PFSK-1 (cell line): Measurements from ENCODE around the gene TSNAXIP1.

ENCODE experiments used
- FOXP2 ChIP-seq: optimal IDR thresholded peaks from 2 replicates; pipeline ENCODE3; 2011; ENCODE audit warnings: borderline replicate concordance, control low read depth, inconsistent platforms; ENCODE audit not compliant: insufficient read depth; ENCODE audit errors: extremely low read length, extremely low read depth
- POLR2AphosphoS5 ChIP-seq: IDR thresholded peaks from 2 replicates; pipeline ENCODE4 v1.6.1; 2012; ENCODE audit warnings: low read depth, mild to moderate bottlenecking, control low read depth, low read length, moderate library complexity
- SIN3A ChIP-seq: IDR thresholded peaks from 2 replicates; pipeline ENCODE4 v1.6.1; 2012; ENCODE audit warnings: mild to moderate bottlenecking, low read length, moderate library complexity, borderline replicate concordance; ENCODE audit not compliant: insufficient read depth
- TAF1 ChIP-seq: IDR thresholded peaks from 2 replicates; pipeline ENCODE4 v1.6.1; 2012; ENCODE audit warnings: low read length, control low read depth, borderline replicate concordance; ENCODE audit not compliant: insufficient read depth
- TF ChIP-seq, protein P1 (sequence below), 2 experiments: IDR thresholded peaks; 2 replicates each; pipeline versions ENCODE4 v1.6.1 to v1.8.0; 2011 to 2012; ENCODE audit warnings: low read depth in 2 of 2, low read length in 2 of 2, control low read depth in 1 of 2, inconsistent platforms in 1 of 2, mild to moderate bottlenecking in 1 of 2, moderate library complexity in 1 of 2; ENCODE audit not compliant: insufficient read depth in 1 of 2

The TSNAXIP1 gene

GRCh38 chr16:67841198-67841815, 34.6 kb downstream of the TSNAXIP1 start:
- no peak for TF ChIP-seq SIN3A
- TF ChIP-seq POLR2AphosphoS5: no peak
- TF ChIP-seq TAF1: no peak
- TF ChIP-seq, protein P1, sequence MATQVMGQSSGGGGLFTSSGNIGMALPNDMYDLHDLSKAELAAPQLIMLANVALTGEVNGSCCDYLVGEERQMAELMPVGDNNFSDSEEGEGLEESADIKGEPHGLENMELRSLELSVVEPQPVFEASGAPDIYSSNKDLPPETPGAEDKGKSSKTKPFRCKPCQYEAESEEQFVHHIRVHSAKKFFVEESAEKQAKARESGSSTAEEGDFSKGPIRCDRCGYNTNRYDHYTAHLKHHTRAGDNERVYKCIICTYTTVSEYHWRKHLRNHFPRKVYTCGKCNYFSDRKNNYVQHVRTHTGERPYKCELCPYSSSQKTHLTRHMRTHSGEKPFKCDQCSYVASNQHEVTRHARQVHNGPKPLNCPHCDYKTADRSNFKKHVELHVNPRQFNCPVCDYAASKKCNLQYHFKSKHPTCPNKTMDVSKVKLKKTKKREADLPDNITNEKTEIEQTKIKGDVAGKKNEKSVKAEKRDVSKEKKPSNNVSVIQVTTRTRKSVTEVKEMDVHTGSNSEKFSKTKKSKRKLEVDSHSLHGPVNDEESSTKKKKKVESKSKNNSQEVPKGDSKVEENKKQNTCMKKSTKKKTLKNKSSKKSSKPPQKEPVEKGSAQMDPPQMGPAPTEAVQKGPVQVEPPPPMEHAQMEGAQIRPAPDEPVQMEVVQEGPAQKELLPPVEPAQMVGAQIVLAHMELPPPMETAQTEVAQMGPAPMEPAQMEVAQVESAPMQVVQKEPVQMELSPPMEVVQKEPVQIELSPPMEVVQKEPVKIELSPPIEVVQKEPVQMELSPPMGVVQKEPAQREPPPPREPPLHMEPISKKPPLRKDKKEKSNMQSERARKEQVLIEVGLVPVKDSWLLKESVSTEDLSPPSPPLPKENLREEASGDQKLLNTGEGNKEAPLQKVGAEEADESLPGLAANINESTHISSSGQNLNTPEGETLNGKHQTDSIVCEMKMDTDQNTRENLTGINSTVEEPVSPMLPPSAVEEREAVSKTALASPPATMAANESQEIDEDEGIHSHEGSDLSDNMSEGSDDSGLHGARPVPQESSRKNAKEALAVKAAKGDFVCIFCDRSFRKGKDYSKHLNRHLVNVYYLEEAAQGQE (IDR thresholded peaks at IDR 0.05; ENCODE audit: insufficient read depth in 1 of 2, low read depth in 2 of 2, low read length in 2 of 2): no peak
- no peak for TF ChIP-seq FOXP2

DNA sequence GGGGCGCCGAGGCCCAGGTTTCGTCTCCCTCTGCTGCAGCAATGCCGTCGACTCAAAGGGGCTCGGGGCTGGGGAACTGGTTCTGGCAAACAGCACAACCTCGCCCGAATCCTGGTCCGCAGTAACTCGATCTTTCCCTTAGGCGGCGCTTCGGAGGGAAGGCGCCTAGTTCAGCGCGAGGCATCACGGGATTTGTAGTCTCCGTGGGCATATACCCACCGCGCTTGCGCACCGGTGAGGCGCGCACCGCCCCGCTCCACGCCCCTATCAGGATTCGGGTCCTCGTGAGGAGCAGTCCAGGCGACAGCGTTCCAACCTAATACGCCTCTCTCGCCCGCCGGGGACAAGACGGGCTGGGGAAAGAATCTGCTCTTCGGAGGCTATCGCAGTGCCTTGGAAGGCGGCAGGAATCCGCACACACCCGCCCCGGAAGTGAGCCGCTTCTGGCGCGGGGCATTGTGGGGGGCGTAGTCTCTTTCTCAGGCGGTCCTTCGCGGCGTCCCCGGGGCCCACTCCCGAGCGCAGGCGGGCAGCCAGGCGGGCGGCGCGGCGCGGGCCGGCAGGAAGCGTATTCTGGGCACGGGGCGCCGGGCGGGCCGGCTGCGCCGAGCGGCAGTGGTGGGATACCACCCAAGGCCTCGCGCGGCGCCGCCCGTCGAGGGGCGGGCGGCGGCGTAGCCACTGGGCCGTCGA, 35.3 kb downstream of the TSNAXIP1 start, which contains the start of gene THAP11:
Gene THAP11 (plus strand): TSS at position 505 of the 693 bp plus-strand sequence. CDS start 235 bp downstream, outside the sequence.
- TF ChIP-seq SIN3A: no peak
- peak; percentile 28 for TF ChIP-seq FOXP2
- 0 out of 2 replicates have a peak, but pooled peaks have one; percentile 27 for TF ChIP-seq TAF1
- TF ChIP-seq, protein P1 (IDR thresholded peaks at IDR 0.05; ENCODE audit: insufficient read depth in 1 of 2, low read depth in 2 of 2, low read length in 2 of 2): no peak

DNA sequence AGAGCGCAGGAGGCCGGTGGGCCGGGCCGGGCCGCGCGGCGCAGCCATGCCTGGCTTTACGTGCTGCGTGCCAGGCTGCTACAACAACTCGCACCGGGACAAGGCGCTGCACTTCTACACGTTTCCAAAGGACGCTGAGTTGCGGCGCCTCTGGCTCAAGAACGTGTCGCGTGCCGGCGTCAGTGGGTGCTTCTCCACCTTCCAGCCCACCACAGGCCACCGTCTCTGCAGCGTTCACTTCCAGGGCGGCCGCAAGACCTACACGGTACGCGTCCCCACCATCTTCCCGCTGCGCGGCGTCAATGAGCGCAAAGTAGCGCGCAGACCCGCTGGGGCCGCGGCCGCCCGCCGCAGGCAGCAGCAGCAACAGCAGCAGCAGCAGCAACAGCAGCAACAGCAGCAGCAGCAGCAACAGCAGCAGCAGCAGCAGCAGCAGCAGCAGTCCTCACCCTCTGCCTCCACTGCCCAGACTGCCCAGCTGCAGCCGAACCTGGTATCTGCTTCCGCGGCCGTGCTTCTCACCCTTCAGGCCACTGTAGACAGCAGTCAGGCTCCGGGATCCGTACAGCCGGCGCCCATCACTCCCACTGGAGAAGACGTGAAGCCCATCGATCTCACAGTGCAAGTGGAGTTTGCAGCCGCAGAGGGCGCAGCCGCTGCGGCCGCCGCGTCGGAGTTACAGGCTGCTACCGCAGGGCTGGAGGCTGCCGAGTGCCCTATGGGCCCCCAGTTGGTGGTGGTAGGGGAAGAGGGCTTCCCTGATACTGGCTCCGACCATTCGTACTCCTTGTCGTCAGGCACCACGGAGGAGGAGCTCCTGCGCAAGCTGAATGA, 36.0 kb downstream of the TSNAXIP1 start:
- TF ChIP-seq FOXP2 (no peak), SIN3A (no peak), TAF1 (no peak), POLR2AphosphoS5 (no peak)

DNA sequence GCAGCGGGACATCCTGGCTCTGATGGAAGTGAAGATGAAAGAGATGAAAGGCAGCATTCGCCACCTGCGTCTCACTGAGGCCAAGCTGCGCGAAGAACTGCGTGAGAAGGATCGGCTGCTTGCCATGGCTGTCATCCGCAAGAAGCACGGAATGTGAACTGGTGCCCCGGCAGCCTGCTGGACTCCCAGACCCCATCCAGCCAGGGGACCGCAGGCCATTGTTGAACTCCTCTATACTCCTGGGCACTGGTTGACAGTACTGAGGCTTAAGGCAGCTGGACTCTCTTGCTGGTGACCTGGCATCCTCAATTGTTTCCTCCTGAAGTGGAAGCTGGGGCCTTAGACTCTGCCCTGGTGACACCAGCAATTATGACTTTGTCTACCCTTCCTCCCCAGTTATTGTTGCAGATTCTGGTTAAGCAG, 36.7 kb downstream of the TSNAXIP1 start:
- TF ChIP-seq SIN3A (no peak), POLR2AphosphoS5 (no peak), TAF1 (no peak), FOXP2 (no peak)
- TF ChIP-seq, protein P1 (IDR thresholded peaks at IDR 0.05; ENCODE audit: insufficient read depth in 1 of 2, low read depth in 2 of 2, low read length in 2 of 2): no peak

- TF ChIP-seq TAF1 (no peak), POLR2AphosphoS5 (no peak), FOXP2 (no peak), SIN3A (no peak)
- TF ChIP-seq, protein P1 (IDR thresholded peaks at IDR 0.05; ENCODE audit: insufficient read depth in 1 of 2, low read depth in 2 of 2, low read length in 2 of 2): no peak
Observed at GRCh38 chr16:67844497-67844896, 37.8 kb downstream of the TSNAXIP1 start.
